NOMO-1 (cell line): ENCODE data around the gene DRG2.

Source experiments
- DNase-seq, 2 experiments: peaks; one replicate each; lab custom pipeline; 2025; ENCODE audit not compliant: unreplicated experiment in 2 of 2; lab: John Stamatoyannopoulos, UW

DRG2 gene

DNA sequence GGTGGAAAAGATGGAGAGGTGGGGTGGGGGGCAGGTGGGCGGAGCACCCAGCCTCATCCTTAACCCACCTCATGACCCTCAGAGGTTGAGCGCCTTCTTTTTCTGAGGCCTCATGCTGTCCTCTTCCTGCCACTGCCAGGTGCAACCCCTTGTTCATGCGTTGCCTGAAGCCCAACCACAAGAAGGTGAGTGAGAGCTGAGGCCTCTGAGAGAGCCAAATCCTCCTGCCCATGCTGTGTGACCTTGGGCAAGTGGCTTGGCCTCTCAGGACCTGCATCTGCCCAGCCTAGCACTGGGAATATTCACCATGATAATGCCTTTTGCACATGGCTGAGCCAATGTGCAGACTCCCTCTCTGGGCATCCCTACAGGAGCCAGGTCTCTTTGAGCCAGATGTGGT is 52.9 kb downstream of the DRG2 start:
- no peak for DNase-seq

DNA sequence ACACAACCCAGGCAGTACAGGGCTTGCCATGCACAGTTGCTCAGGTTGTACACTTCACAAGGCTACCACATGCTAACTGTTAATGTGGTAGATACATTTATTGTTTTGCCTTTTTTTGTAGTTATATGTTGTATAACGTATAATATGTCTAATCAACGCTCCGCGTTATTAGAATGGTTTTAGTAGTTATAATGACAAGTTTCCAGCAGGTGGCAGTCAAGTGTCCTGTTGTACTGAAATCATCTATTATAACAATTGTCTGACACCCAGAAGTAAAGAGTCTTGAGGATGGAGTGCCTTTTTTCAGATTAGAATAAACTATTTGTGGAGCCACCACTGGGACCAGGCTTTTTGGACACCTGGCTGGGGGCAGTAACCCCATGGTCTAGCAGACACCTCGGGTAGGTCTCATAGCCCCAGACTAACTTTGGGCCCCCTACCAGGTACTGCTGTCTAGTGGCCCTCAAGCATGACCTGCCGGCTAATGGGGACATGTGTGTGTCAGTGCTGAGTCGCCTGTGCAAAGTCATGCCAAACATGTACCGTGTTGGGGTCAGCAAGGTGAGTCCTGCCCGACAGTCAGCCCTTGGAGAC is 53.6 kb downstream of the DRG2 start:
- peak in 1 of 2 experiments; percentile 63 for DNase-seq

DNA sequence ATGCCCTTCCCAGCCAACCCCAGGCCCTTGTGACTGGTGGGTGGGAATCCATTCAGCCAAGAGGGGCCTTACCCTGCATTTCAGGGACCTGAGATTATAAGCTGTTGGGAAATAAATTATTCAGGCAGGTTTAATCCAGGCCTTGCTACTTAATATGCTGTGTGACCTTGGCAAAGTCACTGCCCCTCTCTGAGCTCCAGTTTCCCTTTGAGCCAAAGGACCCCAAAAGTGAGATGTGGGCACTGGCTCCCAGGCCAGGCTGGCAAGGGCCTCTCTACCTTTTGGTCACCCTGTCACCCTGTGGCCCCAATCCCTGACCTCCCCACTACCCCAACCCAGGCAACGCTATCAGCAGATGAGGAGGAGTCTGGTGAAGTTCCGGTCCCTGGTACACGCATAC is 54.7 kb downstream of the DRG2 start:
- no peak for DNase-seq

DNA sequence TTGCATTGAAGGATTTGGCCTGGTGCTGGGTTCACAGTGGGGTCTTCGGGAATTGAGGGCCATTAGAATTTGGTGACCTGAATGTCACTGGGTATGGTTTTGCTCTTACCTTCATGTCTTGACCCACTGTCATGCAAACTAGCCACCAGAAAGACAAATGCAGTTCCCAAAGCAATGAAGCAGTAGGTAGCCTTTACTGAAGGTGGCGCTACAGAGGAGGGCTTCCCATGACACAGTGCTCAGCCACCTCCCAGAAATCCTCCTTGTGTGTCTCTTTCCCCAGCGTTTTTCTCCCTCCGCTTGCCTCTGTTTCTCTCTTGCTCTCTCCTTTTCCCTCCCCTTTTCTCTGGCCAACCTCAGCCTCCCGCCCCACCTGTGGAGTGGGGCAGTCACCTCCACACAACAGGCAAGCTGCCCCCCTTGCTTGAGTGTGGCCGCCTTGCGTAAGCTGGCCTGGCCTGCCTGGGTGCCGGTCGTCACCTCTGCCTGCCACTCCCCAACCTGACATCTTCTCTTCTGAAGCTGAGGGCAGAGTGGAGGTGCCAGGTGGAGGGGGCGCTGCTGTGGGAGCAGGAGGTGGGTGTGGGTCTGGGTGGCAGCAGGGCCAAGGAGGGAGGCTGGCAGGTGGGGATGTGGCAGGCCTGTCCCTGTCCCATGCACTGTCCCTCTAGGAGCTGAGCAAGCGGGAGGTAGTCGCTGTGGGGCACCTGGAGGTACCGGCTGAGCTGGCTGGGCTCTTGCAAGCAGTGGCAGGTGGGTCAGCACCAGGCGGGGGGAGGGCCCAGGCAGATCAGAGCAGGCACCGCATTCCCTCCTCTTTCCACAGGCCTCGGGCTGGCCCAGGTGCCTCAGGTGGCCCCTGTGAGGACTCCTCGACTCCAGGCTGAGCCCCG is 55.5 kb downstream of the DRG2 start:
- peak in 1 of 2 experiments; percentile 13 for DNase-seq

DNA sequence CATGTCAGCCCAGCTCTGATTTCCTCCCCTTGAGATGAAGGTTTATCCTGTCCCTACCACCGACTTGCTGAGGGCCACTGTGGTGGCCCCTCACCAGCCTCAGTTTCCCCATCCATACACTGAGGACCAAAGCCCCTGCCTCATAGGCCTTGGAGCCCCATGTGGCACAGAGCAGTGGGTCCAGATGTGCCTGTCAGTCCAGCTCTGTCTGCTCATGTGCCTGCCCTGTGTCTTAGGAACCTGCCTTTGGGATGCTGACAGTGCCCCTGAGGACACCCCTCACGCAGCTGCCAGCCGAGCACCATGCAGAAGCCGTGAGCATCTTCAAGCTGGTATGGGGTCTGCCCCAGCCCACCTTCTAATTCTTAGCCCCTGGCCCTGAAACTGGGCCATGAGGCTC is 56.5 kb downstream of the DRG2 start:
- no peak for DNase-seq

DNA sequence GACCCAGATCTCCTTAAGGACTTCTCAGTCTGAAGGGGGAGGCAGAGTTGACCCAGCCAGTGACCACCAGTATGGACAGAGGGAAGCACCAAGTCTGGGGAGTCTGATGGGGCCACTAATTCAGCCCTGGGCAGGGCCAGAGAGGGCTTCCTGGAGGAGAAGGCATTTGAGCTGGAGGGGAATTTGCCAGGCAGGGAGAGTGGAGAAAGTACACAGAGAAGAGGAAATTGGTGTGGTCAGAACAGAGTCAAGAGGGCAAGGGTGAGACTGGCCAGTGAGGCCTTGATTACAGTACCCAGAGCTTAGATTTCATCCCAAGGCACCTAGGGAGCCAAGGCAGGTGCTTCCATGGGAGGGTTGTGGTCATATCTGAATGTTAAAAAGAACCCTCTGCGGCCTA is 57.1 kb downstream of the DRG2 start:
- DNase-seq, result no peak

DNA sequence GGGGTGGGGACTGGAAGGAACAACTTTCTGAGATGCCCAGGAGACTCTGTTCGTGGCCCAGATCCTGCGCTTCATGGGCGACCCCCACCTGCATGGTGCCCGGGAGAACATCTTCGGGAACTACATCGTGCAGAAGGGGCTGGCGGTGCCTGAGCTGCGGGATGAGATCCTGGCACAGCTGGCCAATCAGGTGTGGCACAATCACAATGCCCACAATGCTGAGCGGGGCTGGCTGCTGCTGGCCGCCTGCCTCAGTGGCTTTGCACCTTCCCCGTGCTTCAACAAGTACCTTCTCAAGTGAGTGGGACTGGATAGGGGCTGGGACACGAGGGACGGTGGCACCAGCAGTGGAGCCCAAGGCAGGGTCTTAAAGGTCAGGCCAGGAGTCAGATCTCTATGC is 58.1 kb downstream of the DRG2 start:
- no peak for DNase-seq

DNA sequence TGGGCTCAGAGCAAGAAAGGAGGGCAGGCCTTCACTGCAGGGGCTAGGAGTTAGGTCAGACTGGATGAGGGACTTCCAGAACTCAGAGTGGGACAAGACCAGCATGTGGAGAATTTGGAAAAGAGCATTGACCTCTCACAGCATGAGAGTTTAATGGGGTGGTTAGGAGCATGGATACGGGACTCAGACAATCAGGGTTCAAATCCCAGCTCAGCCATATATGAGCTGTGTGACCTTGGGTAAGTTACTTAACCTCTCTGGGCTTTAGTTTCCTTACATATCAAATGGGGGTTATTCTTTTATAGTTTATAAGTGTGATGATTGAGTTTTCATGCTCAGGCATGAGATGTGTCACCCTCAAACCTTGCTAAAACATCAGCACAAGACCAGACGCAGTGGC is 58.5 kb downstream of the DRG2 start:
- DNase-seq, result no peak

DNA sequence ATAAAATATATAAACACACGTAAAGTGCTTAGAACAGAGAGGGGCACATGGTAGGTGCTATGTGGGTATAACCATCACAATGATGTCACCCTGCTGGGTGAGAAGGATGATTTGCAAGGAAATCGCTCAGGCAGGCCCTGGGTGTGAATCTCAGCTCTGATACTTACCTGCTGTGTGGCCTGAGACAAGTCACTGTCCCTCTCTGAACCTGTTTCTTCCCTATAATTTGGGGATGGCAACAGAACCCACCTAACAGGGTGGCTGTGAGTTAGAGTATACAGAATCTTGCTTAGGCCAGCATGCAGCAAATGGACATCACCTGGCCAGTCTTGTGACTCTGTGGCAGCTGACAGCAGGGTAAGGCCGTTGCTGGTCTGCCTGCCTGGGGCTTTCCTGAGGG is 59.2 kb downstream of the DRG2 start:
- no peak for DNase-seq

DNA sequence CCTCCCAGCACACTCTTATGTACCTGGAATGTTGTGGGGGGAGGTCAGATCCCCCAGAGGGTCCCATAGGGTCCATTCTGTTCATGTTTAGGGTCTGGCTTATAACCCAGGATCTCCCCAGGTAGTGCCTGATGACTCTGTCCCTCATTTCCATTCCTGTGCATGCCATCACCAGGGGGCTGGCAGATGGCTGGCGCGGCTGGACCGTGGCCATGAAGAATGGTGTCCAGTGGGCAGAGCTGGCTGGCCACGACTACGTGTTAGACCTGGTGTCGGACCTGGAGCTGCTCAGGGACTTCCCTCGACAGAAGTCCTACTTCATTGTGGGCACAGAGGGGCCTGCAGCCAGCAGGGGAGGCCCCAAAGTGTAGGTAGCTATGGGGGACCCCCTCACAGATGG is 60.8 kb downstream of the DRG2 start:
- DNase-seq, result no peak

DNA sequence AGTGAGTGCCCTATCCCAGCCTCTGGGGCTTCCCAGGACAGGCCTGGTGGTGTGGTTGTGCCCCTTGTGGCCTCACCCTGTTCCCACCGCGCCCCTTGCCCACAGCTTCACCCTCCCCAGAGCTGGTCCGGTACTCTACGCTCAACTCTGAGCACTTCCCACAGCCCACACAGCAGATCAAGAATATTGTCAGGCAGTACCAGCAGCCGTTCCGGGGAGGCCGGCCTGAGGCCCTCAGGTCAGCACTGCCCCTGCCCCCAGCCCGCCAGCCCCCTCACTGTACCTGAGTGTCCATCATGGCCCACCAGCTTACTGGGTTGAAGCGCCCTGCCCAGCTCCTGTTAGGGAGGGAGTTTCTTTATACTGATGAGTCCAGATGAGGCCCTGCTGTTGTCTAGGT is 63.5 kb downstream of the DRG2 start:
- DNase-seq, result no peak

DNA sequence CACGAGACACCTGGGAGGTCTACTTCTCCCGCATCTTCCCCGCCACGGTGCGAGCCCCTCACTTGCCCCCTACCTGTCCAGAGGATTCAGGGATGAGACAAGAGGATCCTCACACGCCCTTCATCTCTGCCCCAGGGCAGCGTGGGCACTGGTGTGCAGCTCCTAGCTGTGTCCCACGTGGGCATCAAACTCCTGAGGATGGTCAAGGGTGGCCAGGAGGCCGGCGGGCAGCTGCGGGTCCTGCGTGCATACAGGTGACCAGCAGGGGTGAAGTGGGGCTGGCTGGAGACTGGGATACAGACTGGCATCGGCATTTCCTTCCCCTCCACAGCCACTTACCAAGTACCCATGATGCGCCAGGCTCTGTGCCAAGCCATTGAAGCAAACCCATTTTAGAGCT is 67.4 kb downstream of the DRG2 start:
- no peak for DNase-seq

DNA sequence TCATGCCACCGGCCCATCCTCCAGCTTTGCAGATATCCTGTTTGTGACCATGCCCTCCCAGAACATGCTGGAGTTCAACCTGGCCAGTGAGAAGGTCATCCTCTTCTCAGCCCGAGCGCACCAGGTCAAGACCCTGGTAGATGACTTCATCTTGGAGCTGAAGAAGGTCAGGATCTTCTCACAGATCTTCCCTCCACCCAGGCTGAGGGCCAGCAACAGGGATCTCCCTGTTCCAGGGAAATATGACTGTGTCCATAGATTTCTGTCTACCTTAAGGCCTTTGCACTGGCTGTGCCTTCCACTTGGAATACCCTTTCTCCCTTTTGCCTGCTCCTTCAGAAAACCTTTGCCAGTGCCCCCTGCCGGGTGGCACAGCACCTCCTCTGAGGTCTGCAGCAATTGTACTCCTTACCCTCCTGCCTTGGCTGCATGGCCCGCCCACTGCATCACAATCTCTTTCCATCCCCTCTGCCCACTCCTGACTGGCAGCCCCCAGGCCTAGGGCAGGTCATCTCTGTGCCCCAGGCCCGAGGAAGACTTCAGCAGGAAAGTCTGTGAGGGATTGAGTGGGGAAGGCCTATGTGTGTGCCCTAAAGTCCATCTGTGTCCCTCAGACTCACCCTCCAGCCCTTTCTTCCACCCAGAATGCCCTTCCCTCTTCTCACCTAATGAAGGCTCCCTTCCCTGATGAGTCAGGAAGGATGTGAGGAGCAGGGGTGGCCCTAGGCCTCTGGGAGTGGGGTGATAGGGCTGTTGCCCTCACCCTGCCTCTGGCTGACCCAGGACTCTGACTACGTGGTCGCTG is 68.6 kb downstream of the DRG2 start:
- DNase-seq, result no peak

DNA sequence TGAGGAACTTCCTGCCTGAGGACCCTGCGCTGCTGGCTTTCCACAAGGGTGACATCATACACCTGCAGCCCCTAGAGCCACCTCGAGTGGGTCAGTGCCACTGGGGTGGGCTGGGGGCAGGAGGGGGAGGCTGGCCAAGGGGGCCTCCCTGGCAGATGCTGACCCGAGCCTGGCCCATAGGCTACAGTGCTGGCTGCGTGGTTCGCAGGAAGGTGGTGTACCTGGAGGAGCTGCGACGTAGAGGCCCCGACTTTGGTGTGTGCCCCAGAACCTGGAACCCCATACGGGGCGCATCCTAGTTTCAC is 69.2 kb downstream of the DRG2 start:
- DNase-seq, result no peak
